RCC 7860 (cell line): ENCODE results near the gene TXNIP.

Source experiments
- DNase-seq: peaks from one replicate; pipeline ENCODE4 v3.0.0-alpha.2; 2015; ENCODE audit warnings: low spot score
- FAIRE-seq: peaks from 2 replicates; lab custom pipeline; 2012; peaks lifted over from hg19 to GRCh38; lab: Jason Lieb, UNC

TXNIP gene

GRCh38 chr1:145946477-145946986 is 49.8 kb downstream of the TXNIP start:
- no peak for DNase-seq
- no peak for FAIRE-seq

GRCh38 chr1:145944532-145944931 is 51.8 kb downstream of the TXNIP start:
- DNase-seq (no peak), FAIRE-seq (no peak)

GRCh38 chr1:145942871-145943270 is 53.5 kb downstream of the TXNIP start:
- FAIRE-seq (no peak), DNase-seq (no peak)
